MM.1S (cell line): Measurements from ENCODE around the gene ARFGEF3.

Source experiments
- DNase-seq: peaks from one replicate; pipeline ENCODE4 v3.0.0-alpha.2; 2015
- H2AFZ ChIP-seq: fragments of 300-600 bp; sonication (generic); 2 replicates; pipeline ENCODE4 v1.6.0; 2016; ENCODE audit warnings: antibody characterized with exemption, low read length
- H3F3A ChIP-seq: fragments of 300-600 bp; sonication (generic); 2 replicates; pipeline ENCODE4 v1.6.1; 2016; ENCODE audit warnings: mild to moderate bottlenecking, antibody characterized with exemption, low read length, moderate library complexity, mixed read lengths; ENCODE audit not compliant: insufficient read depth
- H3K27ac ChIP-seq: fragments of 300-600 bp; sonication (generic); 2 replicates; pipeline ENCODE4 v1.5.1; 2016; ENCODE audit warnings: mild to moderate bottlenecking, low read length
- H3K27me3 ChIP-seq: fragments of 300-600 bp; sonication (generic); replicated peaks from 2 replicates; pipeline ENCODE4 v1.6.0; 2016; ENCODE audit warnings: low read length; ENCODE audit not compliant: insufficient read depth
- H3K36me3 ChIP-seq: fragments of 300-600 bp; sonication (generic); replicated peaks from 2 replicates; pipeline ENCODE4 v1.6.1; 2016; ENCODE audit warnings: mild to moderate bottlenecking, low read length, mixed read lengths; ENCODE audit not compliant: insufficient read depth
- H3K4me1 ChIP-seq: fragments of 300-600 bp; sonication (generic); 2 replicates; pipeline ENCODE4 v1.6.1; 2016; ENCODE audit warnings: low read length, mixed read lengths
- H3K4me2 ChIP-seq: fragments of 300-600 bp; sonication (generic); 2 replicates; pipeline ENCODE4 v1.6.0; 2016; ENCODE audit warnings: low read depth, low read length
- H3K4me3 ChIP-seq: fragments of 300-600 bp; sonication (generic); 2 replicates; pipeline ENCODE4 v1.5.1; 2016; ENCODE audit warnings: low read length, mixed read lengths
- H3K79me2 ChIP-seq: fragments of 300-600 bp; sonication (generic); 2 replicates; pipeline ENCODE4 v1.6.1; 2016; ENCODE audit warnings: mixed run types, low read length, mixed read lengths
- H3K9ac ChIP-seq: fragments of 300-600 bp; sonication (generic); 2 replicates; pipeline ENCODE4 v1.6.1; 2016; ENCODE audit warnings: low read length, mixed read lengths
- H3K9me2 ChIP-seq: fragments of 300-600 bp; sonication (generic); replicated peaks from 2 replicates; pipeline ENCODE4 v1.6.1; 2016; ENCODE audit warnings: mild to moderate bottlenecking, low read length, mixed read lengths; ENCODE audit not compliant: insufficient read depth
- H3K9me3 ChIP-seq: fragments of 300-600 bp; sonication (generic); replicated peaks from 2 replicates; pipeline ENCODE4 v1.6.1; 2016; ENCODE audit warnings: mild to moderate bottlenecking, low read length, mixed read lengths; ENCODE audit not compliant: insufficient read depth
- H4K20me1 ChIP-seq: fragments of 300-600 bp; sonication (generic); 2 replicates; pipeline ENCODE4 v1.6.1; 2016; ENCODE audit warnings: mild to moderate bottlenecking, low read length, moderate library complexity, mixed read lengths; ENCODE audit not compliant: insufficient read depth
- EZH2 ChIP-seq: fragments of 300-600 bp; sonication (generic); optimal IDR thresholded peaks from 2 replicates; pipeline ENCODE3; 2017; ENCODE audit warnings: low read depth, mild to moderate bottlenecking, antibody characterized with exemption, low read length, mixed read lengths
- EZH2phosphoT487 ChIP-seq: fragments of 300-600 bp; sonication (generic); IDR thresholded peaks from 2 replicates; pipeline ENCODE4 v1.6.1; 2018; ENCODE audit warnings: antibody characterized with exemption, low read length
- TF ChIP-seq, protein P1 (sequence below): fragments of 300-600 bp; sonication (generic); IDR thresholded peaks from 2 replicates; pipeline ENCODE4 v1.5.1; 2016; ENCODE audit warnings: antibody characterized with exemption, low read length, mixed read lengths

ARFGEF3 gene

DNA sequence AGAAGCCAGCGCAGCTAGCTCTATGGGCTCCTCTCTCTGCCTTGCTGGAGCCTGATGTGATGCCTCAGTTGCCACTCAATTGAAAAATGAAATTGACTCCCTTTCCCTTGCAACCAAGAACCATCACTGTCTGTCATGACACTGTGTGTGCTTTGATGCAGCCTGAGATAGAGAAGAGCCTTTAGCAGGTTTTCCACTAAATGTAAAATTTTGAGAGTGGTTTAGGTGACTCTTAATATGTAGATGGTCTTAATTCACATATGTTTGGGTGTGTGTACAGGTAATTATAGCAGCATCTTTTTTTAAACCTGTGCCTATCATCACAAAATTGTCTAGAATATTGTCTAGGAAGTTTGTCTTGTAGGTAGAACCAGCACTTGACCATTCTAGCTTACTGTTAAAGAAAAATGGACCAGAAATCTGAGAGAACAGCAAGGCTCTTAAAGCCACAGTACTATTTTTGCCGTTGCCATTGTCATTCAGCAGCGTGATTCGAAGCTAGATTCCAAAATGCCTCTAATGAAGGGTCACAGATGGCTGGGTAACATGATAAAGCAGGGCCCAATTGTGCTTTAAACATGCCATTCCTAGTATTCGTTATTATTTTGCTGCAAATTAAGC lies 1.3 kb downstream of the ARFGEF3 start:
- H3K4me2 ChIP-seq = peak overlapping the region; percentile 90

GRCh38 chr6:138175596-138175995 lies 13.9 kb downstream of the ARFGEF3 start:
- H3K36me3 ChIP-seq = no peaks in the 10 kb centered on the region; the same call in 1 of the 2 replicates
- H3K4me3 ChIP-seq = no peak overlapping the region
- H3K9me2 ChIP-seq = no peaks in the 10 kb centered on the region
- H2AFZ ChIP-seq = no peak overlapping the region
- no peak overlapping the region for H3K4me2 ChIP-seq
- no peak overlapping the region for H3K9ac ChIP-seq
- DNase-seq = no peak
- no peaks in the 10 kb centered on the region for H3K9me3 ChIP-seq
- H3F3A ChIP-seq = no peaks in the 10 kb centered on the region
- no peaks in the 10 kb centered on the region for H3K4me1 ChIP-seq
- no peaks in the 10 kb centered on the region for H3K27me3 ChIP-seq
- peaks cover 8% of the 10 kb centered on the region; the same call in 1 of the 2 replicates for H3K79me2 ChIP-seq
- H4K20me1 ChIP-seq = no peaks in the 10 kb centered on the region
- no peak overlapping the region for H3K27ac ChIP-seq
- TF ChIP-seq, protein P1, sequence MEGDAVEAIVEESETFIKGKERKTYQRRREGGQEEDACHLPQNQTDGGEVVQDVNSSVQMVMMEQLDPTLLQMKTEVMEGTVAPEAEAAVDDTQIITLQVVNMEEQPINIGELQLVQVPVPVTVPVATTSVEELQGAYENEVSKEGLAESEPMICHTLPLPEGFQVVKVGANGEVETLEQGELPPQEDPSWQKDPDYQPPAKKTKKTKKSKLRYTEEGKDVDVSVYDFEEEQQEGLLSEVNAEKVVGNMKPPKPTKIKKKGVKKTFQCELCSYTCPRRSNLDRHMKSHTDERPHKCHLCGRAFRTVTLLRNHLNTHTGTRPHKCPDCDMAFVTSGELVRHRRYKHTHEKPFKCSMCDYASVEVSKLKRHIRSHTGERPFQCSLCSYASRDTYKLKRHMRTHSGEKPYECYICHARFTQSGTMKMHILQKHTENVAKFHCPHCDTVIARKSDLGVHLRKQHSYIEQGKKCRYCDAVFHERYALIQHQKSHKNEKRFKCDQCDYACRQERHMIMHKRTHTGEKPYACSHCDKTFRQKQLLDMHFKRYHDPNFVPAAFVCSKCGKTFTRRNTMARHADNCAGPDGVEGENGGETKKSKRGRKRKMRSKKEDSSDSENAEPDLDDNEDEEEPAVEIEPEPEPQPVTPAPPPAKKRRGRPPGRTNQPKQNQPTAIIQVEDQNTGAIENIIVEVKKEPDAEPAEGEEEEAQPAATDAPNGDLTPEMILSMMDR = no peak
- TF ChIP-seq EZH2 = no peak
- no peak for TF ChIP-seq EZH2phosphoT487

More for the DNA sequence above, 1.3 kb downstream of the ARFGEF3 start:
- no peak for DNase-seq
- no peak overlapping the region for H2AFZ ChIP-seq
- H3K27ac ChIP-seq = no peak overlapping the region
- no peaks in the 10 kb centered on the region for H4K20me1 ChIP-seq
- peaks cover 5% of the 10 kb centered on the region; the same call in 1 of the 2 replicates for H3K27me3 ChIP-seq
- TF ChIP-seq, protein P1 = no peak
- TF ChIP-seq EZH2phosphoT487 = no peak
- TF ChIP-seq EZH2 = no peak
- H3K36me3 ChIP-seq = no peaks in the 10 kb centered on the region
- peak overlapping the region; percentile 78 for H3K4me3 ChIP-seq
- H3K9ac ChIP-seq = peak overlapping the region; percentile 87; the same call in 1 of the 2 replicates
- no peaks in the 10 kb centered on the region for H3K9me2 ChIP-seq
- peaks cover 59% of the 10 kb centered on the region for H3K79me2 ChIP-seq
- H3F3A ChIP-seq = no peaks in the 10 kb centered on the region
- H3K4me1 ChIP-seq = peaks cover 10% of the 10 kb centered on the region; the same call in 1 of the 2 replicates
- H3K9me3 ChIP-seq = no peaks in the 10 kb centered on the region

GRCh38 chr6:138176652-138177232 lies 15.0 kb downstream of the ARFGEF3 start:
- Histone ChIP-seq H3K79me2 (peaks cover 8% of the 10 kb centered on the region; the same call in 1 of the 2 replicates), H3K36me3 (no peaks in the 10 kb centered on the region; the same call in 1 of the 2 replicates), H3K27me3 (no peaks in the 10 kb centered on the region), H3K9me3 (no peaks in the 10 kb centered on the region), H4K20me1 (no peaks in the 10 kb centered on the region), H3K4me2 (no peak overlapping the region), H3K4me3 (no peak overlapping the region), H3K27ac (no peak overlapping the region), H2AFZ (no peak overlapping the region), H3K4me1 (no peaks in the 10 kb centered on the region), H3K9me2 (no peaks in the 10 kb centered on the region), H3F3A (no peaks in the 10 kb centered on the region), H3K9ac (no peak overlapping the region)
- TF ChIP-seq EZH2 = no peak
- TF ChIP-seq, protein P1 = no peak
- TF ChIP-seq EZH2phosphoT487 = no peak
- no peak for DNase-seq
